CD4-positive, alpha-beta T cell treated with Interleukin-6 for 4 hours (primary cell): ENCODE measurements around the gene SUMO4.
A peak's percentile ranks its signal among the peaks of the same experiment; 100 is the strongest.

Experiments
- DNase-seq: peaks from one replicate; pipeline ENCODE4 v3.0.0-alpha.2; 2020; ENCODE audit warnings: mixed read lengths

SUMO4 gene

GRCh38 chr6:149400050-149400449 is at the start of gene SUMO4:
Gene SUMO4, plus strand, starts transcription at chr6:149400262. Its CDS starts 130 bp downstream, at chr6:149400392.
- no peak for DNase-seq

- no peak for DNase-seq
These were observed 46.1 kb upstream of the SUMO4 start for GRCh38 chr6:149354009-149354408.

DNA sequence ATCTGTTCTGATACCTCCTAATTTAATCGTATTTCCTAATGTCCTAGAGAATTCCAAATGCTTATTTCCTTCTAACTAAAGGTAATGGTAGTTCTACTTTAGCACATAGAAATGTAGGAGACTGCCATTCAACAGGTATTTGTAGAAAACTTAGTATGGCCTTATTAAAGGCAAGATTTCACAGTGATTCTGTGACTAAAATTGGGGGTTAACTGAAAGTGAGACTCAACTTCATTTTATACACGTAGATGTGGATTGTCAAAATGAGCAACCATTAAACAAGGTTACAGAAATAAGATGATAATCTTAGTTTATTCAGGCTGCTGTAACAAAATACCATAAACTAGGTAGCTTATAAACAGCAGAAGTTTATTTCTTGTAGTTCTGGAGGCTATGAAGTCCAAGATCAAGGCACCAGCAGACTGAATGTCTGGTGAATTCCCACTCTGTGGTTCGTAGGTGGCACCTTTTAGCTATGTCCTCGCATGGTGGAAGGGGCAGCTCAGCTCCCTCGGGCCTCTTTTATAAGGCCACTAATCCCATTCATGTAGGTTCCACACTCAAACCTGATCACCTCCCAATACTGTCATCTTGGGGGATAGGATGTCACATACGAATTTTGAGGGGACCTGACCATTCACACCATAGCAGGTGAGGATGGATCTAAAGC is 43.8 kb upstream of the SUMO4 start:
- DNase-seq: no peak

DNA sequence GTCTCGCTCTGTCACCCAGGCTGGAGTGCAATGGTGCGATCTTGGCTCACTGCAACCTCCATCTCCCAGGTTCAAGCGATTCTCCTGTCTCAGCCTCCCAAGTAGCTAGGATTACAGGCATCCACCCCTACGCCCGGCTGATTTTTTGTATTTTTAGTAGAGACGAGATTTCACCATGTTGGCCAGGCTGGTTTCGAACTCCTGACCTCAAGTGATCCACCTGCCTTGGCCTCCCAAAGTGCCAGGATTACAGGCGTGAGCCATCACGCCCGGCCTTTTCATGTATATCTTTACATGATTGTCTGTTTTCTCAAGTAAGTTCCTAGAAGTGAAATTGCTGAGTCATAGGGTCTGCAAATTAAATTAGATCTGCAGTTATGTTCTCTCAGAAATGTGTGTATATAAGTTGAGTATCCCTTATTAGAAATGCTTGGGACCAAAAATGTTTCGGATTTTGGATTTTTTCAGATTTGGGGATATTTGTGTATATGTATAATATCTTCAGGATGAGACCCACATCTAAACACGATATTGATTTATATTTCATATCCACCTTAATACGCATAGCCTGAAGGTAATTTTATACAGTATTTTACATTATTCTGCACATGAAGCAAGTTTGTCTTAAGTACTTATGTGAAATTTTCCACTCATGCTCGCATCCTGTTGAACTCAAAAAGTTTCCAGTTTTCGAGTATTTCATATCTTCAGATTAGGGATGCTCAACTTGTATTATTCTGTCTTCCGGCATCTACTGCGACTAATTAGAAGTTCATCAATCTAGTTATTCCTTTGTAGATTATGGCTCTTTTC is 42.1 kb upstream of the SUMO4 start:
- DNase-seq: no peak

DNA sequence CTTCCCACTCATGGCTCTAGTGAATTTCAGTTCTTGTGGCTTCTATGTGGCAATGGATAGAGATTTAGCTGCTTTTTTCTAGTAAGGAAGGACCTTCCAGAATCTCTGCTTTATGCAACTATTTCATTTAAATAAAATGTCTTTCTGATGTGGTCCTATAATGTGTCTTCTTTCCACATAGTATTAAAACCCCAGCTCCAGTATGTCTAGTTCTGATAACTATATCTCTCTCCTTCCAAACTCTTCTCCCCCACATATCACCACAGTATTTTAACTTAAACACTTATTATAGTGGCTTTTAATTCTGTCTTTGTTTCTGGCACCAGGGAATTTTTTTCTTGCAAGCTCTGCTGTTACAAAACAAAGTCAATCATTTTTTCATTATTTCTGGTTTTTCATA is 40.6 kb upstream of the SUMO4 start:
- DNase-seq: no peak

DNA sequence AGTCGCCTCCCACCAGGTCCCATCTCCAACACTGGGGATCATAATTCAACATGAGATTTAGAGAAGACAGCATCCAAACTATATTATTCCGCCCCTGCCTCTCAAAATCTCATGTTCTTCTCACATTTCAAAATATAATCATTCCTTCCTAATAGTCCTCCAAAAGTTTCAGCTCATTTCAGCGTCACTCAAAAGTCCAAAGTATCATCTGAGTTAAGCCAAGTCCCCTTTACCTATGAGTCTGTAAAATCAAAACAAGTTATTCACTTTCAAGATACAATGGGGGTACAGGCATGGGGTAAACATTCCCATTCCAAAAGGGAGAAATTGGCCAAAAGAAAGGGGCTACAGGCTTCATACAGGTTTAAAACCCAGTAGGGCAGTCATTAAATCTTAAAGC is 39.5 kb upstream of the SUMO4 start:
- DNase-seq: no peak

- peak; percentile 14 for DNase-seq
These were observed 37.8 kb upstream of the SUMO4 start for GRCh38 chr6:149362289-149362688.

DNA sequence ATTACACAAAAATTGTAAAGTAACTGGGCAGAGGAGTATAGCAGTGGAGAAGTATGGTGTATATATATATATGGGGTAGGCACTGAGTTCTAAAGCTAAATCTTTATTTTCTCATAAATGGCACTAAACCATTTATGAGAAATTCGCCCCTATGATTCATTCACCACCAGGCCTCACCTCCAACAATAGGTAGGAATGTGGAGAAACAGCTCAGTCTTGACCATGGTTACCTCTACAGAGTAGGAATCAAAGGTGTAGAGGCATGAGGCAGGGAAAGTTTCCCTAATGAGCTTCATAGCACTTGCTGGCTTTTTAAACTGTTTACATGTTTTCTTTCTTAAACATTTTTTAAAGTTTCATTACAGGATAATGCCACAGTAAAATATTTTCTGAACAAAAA is 36.9 kb upstream of the SUMO4 start:
- no peak for DNase-seq

DNA sequence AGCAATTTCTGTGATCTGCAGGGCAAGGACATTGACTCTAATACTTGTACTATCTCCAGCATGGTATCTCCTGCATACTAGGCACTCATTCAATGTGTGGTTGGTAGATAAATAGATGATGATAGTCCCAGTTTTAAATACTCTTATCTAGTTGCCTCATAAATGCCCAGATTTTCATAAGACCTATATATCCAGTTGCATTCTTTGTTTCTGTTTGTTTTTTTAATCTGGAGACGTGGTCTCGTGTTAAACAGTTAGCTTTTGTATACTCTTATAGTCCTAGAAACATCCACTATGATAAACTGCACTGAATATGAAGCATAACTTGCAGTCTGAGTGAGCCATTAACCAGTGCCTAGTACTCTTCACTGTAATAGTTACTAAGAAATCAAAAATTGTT is 35.5 kb upstream of the SUMO4 start:
- DNase-seq: no peak

- DNase-seq: no peak
These were observed 34.9 kb upstream of the SUMO4 start for GRCh38 chr6:149365197-149365596.

DNA sequence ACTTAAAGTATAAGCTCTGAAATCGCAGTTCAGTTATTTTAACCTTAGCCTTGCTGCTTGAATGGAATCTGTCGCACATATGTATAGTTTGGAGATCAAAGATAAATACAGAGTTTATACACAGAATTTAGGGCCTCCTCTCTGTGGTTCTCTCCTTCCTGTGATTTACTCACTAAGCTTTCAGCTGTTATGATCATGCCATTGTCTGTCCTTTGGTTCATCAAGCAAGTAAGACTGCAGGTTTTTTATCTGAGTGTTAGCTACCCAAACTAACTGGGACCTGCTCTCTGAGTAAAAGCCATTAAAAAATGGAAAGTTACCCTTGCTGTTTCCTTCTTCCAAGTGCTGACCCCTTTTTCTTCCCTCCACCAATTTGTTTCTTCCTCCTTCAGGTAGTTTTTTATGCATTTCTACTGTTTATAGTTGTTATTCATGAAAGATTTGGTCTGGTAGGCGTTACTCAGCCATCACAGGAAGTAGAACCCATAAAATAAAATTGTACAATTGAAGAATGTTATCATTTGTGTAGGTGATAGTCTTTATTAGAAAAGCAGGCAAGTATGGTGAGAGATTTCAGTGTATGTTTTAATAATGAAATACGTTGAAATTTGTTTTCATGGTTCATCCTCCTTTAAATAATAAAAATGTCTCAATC is 33.7 kb upstream of the SUMO4 start:
- peak; percentile 19 for DNase-seq

- DNase-seq: no peak
These were observed 32.0 kb upstream of the SUMO4 start for GRCh38 chr6:149368065-149368464.

- DNase-seq: no peak
These were observed 28.9 kb upstream of the SUMO4 start for GRCh38 chr6:149371154-149371553.

DNA sequence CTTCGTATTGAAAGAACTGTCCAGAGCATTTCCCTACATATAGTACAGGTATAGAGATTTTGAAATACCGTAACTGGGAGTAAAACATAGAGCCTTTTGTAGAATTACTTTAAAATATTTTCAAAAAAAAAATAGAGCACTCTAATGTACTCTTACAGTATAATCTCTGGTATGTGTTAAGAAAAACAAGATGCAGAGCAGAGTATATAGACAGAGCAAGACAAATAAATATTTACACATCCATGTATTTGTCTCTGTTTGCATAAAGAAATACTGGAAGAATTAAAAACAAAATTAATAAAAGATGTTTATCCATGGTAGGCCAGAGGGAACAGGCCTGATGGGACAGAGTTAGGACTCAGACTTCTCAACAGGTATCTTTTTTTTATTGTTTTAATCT is 28.0 kb upstream of the SUMO4 start:
- DNase-seq: no peak

GRCh38 chr6:149373511-149373910 is 26.6 kb upstream of the SUMO4 start:
- DNase-seq: no peak

DNA sequence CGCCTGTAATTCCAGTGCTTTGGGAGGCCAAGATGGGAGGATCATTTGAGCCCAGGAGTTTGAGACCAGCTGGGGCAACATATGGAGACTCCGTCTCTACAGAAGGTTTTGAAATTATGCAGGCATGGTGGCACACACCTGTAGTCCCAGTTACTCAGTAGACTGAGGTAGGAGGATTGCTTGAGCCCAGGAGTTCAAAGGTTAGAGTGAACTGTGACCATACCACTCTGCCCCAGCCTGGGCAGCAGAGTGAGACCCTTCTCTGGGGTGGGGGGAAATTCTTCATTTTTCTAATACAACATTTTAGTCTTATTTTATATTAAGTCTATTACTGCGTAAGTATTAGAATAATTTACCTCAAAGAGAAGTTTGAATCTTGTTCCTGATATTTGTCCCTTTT is 20.1 kb upstream of the SUMO4 start:
- DNase-seq: no peak

- DNase-seq: no peak
These were observed 19.5 kb upstream of the SUMO4 start for GRCh38 chr6:149380523-149380922.

- DNase-seq: no peak
These were observed 16.7 kb upstream of the SUMO4 start for GRCh38 chr6:149383371-149383770.

- DNase-seq: no peak
These were observed 15.6 kb upstream of the SUMO4 start for GRCh38 chr6:149384464-149384863.

- DNase-seq: no peak
These were observed 13.9 kb upstream of the SUMO4 start for GRCh38 chr6:149385998-149386646.

DNA sequence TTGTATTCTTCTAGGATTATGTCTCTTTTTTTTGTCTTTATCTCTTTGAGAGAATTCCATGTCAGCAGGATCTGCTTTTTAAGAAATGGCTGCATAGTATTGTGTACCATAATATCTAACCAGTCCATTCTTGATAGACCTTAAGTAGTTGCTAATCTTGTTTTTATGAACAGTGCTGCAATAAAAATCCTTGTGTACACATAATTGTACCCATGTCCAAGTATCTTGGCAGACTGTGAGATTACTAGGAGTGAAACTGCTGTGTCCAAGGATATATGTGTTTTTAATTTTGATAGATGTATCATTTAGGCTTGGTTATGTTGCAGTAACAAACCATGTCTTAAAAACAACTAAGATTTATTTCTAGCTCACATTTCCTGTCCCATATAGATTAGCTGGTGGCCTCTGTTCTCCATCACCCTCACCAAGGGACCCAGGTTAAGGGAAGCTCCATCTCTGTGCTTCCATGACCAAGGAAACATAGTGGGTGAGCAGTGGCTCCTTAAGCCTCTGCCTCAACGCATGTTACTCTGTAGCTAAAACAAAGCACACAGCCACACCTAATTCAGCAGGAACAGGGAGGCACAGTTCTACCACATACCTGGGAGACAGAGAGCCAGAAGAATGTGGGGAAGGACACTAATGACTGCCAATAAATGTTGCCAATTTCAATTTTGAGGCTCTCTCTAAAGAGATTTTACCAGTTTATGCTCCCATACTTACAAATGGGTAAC is 12.1 kb upstream of the SUMO4 start:
- no peak for DNase-seq

DNA sequence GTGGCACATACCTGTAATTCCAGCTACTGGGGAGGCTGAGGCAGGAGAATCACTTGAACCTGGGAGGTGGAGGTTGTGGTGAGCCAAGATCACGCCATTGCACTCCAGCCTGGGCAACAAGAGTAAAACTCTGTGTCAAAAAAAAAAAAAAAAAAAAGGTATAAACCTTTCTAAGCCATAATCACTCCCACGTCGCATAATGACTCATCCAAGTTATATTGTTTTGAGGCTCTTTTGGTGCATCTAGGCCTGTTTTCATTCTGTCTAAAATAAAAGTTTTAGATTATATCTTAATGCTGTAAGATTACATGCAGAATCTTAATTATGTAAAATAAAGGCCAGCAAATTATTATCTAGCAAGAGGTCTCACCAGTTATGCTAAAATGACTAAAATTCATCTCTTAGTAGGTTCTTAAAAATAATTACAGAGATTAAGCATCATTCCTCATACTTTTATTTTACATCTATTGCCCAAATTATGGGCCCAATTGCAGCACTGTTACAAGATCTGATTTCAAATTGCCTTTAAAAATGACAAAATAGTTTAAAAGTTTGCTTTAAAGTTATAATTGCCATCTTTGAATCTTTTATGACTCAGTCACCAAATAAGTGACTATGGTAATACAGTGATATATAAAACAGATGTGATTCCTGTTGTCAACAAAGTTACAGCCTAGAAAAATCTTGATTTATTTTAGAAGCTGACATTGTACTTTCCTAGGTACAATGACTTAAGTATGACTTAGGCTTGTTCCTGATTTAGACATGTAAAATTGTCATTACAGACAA is 10.4 kb upstream of the SUMO4 start:
- DNase-seq: no peak
